ENCODE data around the gene PRKAR2B.

GRCh38 chr7:107148721-107149120, 104.2 kb downstream of the PRKAR2B start:
- TF ChIP-seq NFRKB (IDR thresholded peaks at IDR 0.05) (no peak), L3MBTL2 (conservative IDR thresholded peaks at IDR 0.05) (no peak), FOXA1 (IDR thresholded peaks at IDR 0.05) (no peak), LEF1 (IDR thresholded peaks at IDR 0.05; ENCODE audit: borderline replicate concordance) (no peak), BHLHE40 (IDR thresholded peaks at IDR 0.05; ENCODE audit: borderline replicate concordance) (no peak), ZNF384 (IDR thresholded peaks at IDR 0.05) (no peak), TARDBP (IDR thresholded peaks at IDR 0.05) (no peak), FOXM1 (IDR thresholded peaks at IDR 0.05; ENCODE audit: borderline replicate concordance) (no peak), SP1 (IDR thresholded peaks at IDR 0.05) (no peak)

Data from HEK293T (cell line).